Hypothalamus (tissue), 51 donors: ENCODE results near the gene PRCC.

ENCODE experiments used
- DNase-seq, 51 donors: peaks; one replicate each; lab custom pipeline; 2025; lab: John Stamatoyannopoulos, UW

Gene PRCC

DNA sequence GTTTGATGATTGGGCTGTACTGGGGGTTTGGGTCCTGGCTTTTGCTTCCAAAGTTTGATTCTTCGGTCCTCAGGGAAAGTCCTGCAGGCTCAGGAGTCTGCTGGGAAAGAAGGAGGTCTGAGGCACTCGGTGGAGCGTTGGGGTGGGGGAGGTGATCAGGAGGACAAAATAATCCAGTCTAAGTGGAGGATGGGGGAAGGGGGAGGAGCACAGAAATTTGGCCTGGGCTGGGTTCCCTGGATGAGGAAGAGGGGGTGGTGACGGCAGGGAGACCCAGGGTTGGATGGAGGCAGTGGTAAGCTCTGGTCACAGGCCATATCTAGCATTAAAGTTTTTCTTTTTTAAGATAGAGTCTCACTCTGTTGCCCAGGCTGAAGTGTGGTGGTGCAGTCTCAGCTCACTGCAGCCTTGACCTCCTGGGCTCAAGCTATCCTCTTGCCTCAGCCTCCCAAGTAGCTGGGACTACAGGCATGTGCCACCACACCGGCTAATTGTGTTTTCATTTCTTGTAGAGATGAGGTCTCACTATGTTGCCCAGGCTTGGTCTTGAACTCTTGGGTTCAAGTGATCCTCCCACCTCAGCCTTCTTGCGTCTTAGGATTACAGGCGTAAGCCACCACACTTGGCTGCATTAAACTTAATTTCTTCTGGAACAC is 42.5 kb downstream of the PRCC start:
- DNase-seq, result no peak

GRCh38 chr1:156811168-156811567 is 43.8 kb downstream of the PRCC start:
- no peak for DNase-seq

DNA sequence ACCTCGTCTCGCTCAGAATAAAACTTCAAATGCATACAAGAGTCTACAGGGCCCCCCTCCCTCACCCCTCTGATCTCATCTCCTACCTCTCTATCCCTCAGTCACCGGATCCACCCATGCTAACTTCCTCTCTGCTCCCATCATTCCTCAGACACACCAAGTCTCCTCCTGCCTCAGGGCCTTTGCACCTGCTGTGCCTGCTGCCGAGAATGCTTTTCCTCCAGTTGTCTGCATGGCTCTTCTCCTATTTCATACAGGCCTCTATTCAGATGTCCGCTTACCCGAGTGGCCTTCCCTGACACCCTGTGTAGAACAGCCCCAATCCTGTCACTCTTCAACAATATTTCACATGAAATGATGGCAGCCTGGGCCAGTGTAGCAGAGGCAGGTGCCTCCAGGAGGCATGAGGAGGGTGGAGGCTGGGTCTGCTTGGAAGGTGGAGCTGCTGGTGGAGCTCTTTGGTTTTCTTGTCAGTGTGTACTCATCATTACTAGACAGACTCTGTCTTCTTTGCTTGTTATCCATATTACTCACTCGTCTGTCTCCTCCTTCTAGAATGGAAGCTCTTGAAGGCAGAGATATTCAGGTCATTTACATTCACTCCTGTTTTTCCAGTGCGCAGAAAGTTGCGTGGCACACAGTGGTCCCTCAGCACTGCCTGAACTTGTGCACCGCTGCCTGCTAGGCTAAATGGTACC is 45.1 kb downstream of the PRCC start:
- DNase-seq, result no peak

- DNase-seq, result no peak
These were observed 46.0 kb downstream of the PRCC start for GRCh38 chr1:156813298-156813697.

GRCh38 chr1:156813750-156814570 is 46.6 kb downstream of the PRCC start:
- peak in 38 of 51 donors; percentile 7 to 74 (median 32) for DNase-seq

DNA sequence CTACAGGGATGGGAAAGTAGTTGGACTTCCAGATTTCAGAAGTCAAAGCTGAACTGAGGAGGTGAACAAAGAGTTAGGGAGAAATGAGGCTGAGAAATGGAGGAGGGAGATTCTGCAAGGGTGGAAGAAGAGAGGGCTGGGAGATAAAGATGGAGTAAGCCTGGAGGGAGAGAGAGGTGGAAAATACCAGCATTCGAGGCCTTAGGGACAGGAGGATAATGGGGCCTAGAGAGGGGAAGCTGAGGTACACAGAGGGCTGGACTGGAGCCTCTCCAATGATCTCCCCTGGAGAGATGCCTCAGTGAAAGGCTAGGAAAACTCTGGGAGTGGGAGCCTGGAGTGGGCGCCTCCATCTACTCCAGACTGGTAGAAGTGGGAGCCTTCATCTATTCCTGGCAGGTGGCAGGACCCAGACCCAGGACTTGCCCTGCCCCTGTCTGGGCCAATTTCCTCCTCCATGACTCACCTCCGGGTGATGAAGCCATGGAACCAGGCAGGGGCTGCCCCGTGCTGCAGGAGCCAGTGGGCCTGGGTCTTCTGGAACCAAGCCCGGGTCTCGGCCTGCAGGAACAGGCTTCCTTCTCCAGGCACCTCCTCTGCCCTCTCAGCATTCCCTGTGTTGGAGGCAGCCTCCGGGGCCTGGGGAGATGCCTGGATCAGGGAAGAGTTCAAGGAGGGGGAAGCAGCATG is 47.4 kb downstream of the PRCC start:
- no peak for DNase-seq

DNA sequence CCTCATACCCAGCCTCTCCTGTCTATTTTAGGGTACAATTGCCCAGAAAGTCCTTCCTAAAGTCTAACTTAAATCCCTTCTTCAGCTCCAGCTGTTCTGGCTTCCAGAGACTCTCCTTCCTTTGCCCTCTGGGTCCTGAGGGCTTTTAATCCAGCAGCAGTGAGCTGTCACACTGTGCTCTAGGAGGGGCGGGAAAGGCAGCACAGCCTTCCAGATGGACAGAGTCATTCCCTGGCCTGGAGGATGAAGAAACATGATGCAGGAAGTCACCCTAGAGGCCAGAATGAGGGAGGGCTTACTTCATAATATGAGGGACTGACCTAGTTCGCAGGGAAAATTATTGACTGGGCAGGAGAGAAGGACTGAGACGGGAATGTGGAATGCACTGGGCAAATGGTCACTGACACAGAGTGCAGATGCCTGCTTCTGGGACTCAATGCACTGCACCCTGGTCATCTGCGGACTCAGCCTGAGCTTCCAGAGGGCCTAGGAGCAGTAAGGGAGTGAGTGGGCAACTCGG is 48.0 kb downstream of the PRCC start:
- no peak for DNase-seq

- DNase-seq, result no peak
These were observed 48.7 kb downstream of the PRCC start for GRCh38 chr1:156815961-156816422.

DNA sequence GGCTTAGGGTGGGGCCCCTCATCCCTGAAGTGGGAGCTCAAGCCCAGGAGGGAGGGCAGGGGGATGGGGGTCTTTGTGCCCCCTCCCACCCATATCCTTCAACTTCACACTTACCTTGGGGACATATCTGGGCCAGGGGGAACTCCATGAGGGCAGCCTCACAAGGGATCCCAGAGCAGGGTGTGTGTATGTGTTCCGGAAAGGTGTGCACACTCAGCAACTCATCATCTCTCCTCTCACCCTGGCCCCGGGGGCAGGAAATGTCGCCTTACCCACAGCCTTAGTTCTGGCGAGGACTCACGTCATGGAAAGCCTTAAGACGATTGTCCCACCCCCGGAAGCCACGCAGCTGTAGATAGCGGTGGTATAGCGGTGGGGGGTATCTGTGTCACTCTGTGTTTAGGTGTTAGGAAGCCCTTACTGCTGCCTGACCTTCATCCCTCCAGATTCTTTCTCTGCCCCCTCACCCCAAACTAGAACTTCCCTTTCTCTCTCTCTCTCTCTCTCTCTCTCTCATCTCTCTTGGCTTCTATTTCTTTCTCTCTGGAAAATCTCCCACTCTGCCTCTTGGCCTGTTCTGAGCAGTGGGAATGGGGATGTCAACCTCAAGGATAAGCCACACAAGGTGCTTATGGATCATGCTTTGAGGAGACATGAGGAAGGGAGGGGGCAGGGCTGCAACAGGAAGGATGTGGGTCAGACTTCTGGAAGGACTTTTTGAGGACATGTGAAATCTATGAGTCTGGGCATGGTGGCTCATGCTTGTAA is 49.4 kb downstream of the PRCC start, which contains the start of gene SH2D2A:
SH2D2A (minus strand) TSS at position 288 of the 768 bp plus-strand sequence; CDS start at position 148, 140 bp downstream.
- DNase-seq, result no peak

DNA sequence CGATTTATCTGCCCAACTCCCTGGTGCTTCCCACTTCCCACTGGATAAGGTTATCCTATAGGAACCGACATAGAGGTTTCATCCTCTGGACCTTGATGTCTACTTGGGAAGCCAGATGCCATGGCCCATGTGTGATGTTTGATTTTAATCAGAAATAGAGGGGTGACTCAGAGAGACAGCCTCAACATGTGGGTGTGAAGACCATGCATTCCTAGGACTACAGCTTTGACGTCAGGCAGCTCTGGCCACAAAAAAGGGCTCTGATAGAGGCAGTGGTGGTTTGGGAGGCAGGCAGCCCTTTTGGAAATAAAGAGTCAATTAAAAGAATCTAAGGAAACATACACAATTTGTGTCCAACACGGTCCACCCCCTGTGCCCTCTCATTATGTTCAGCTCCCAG is 54.5 kb downstream of the PRCC start:
- no peak for DNase-seq

DNA sequence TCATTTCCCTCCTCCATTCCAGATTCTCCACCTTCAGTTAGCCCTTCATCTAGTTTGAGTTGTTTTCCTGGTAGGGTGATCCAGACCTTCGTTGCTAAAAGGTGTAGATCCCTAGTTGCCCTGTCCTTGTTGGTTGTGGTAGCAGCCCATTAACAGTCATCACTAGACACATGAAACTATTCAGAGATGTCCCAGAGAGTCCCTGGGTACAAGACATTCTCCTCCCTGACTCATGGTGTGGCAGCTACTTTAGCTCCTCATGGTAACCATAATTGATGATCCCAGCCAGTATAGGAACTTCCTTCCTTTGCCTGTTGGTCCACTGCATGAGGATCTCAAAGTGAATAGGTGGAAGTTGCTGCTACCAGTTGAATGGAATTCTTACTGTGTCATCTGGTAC is 55.3 kb downstream of the PRCC start:
- DNase-seq, result no peak

- no peak for DNase-seq
These were observed 56.0 kb downstream of the PRCC start for GRCh38 chr1:156823210-156823790.

GRCh38 chr1:156826630-156827029 is 59.3 kb downstream of the PRCC start:
- no peak for DNase-seq

DNA sequence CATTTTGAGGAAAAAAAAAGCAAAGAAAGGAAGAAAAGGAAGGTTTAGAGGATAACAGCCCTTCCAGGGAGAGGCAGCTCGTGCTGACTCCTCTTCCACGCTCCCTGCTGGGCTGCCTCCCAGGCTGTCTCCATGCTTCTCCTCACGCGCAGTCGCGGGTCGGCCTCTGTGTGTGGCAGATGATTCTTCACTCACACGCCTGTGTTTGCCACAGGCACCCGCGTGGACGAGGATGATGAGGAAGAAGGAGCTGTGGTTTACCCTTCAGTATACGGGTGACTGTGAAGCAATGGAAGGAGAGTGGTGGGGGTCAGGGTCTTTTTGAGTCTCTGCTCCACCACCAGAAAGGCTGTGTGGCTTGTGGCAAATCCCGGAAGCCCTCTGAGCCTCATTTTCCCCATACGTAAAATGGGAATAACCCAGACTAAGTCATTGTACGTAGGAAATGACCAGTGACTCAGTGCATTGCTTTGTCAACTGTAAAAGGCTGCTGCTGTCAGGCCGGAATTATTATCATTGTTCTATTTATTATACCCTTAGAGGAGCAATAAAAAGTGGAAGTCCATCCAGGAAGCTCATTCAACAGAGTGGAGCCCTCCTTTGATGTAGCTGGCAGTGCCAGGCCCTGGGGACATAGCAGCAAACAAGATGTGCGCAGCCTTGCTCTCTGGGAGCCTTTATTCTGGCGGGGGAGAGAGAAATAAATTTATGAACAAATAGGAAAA is 61.2 kb downstream of the PRCC start:
- no peak for DNase-seq

- no peak for DNase-seq
These were observed 65.1 kb downstream of the PRCC start for GRCh38 chr1:156832434-156832833.

- DNase-seq, result no peak
These were observed 66.3 kb downstream of the PRCC start for GRCh38 chr1:156833603-156834002.

DNA sequence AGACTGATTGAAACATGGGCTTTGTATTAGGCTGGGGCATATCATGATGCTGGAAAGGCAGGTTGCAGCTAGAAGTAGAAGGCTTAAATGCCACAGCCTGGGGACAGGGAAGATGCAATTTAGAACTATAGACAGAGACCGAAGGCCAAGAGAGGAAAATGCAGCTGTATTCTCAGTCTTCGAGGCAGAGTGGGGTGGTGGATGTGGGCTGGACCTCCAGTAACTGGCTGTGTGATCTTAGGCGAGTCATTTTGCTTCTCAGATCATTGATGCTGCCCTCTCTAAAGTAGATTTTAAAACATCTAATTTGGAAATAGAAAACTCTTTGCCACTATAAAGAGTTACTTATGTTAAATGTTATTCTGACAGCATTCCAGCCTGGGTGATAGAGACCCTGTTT is 67.0 kb downstream of the PRCC start:
- DNase-seq, result no peak

- no peak for DNase-seq
These were observed 68.8 kb downstream of the PRCC start for GRCh38 chr1:156836041-156836654.
